ENCODE results near the gene DYNC1I1.

DNA sequence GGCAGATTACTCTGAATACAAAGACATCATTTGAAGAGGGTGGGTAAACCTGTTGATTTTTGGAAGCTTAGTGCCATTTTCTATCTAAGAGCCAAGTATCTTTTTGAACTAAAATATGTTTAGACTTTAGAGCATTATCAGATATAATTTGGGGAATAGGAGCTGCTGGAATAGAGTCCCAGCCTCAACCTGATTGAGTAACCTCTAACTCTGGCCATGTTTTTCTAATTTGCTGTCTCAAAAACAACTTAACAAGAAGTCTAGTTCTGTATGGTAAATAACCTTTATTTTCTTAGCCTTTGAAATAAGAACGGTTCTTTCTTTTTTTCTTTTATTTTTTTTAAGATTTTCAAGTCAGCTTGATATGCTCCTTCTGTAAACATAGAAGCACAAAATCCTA, 224.5 kb downstream of the DYNC1I1 start:
- TF ChIP-seq, protein P1, sequence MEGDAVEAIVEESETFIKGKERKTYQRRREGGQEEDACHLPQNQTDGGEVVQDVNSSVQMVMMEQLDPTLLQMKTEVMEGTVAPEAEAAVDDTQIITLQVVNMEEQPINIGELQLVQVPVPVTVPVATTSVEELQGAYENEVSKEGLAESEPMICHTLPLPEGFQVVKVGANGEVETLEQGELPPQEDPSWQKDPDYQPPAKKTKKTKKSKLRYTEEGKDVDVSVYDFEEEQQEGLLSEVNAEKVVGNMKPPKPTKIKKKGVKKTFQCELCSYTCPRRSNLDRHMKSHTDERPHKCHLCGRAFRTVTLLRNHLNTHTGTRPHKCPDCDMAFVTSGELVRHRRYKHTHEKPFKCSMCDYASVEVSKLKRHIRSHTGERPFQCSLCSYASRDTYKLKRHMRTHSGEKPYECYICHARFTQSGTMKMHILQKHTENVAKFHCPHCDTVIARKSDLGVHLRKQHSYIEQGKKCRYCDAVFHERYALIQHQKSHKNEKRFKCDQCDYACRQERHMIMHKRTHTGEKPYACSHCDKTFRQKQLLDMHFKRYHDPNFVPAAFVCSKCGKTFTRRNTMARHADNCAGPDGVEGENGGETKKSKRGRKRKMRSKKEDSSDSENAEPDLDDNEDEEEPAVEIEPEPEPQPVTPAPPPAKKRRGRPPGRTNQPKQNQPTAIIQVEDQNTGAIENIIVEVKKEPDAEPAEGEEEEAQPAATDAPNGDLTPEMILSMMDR (IDR thresholded peaks at IDR 0.05), result no peak
- TF ChIP-seq REST (IDR thresholded peaks at IDR 0.05; ENCODE audit: low read depth, low read length), result no peak
- TF ChIP-seq MAX (IDR thresholded peaks at IDR 0.05; ENCODE audit: low read depth), result no peak
- TF ChIP-seq MXI1 (IDR thresholded peaks at IDR 0.05; ENCODE audit: low read depth, low read length), result no peak
- TF ChIP-seq TCF12 (IDR thresholded peaks at IDR 0.05), result no peak
- TF ChIP-seq, protein P2, sequence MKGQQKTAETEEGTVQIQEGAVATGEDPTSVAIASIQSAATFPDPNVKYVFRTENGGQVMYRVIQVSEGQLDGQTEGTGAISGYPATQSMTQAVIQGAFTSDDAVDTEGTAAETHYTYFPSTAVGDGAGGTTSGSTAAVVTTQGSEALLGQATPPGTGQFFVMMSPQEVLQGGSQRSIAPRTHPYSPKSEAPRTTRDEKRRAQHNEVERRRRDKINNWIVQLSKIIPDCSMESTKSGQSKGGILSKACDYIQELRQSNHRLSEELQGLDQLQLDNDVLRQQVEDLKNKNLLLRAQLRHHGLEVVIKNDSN (IDR thresholded peaks at IDR 0.05; ENCODE audit: borderline replicate concordance, low read depth), result no peak
- no peak for TF ChIP-seq NFIC (IDR thresholded peaks at IDR 0.05; ENCODE audit: borderline replicate concordance)
- no peak for TF ChIP-seq TAF1 (IDR thresholded peaks at IDR 0.05; ENCODE audit: borderline replicate concordance, low read depth, low read length)
- no peak for TF ChIP-seq SMC3 (IDR thresholded peaks at IDR 0.05; ENCODE audit: low read depth, low read length)
- no peak for TF ChIP-seq ZBTB33 (IDR thresholded peaks at IDR 0.05; ENCODE audit: borderline replicate concordance, low read depth)
- no peak for TF ChIP-seq FOSL2 (IDR thresholded peaks at IDR 0.05; ENCODE audit: borderline replicate concordance, low read depth)
